ENCODE measurements around the gene DMRTB1.

DNA sequence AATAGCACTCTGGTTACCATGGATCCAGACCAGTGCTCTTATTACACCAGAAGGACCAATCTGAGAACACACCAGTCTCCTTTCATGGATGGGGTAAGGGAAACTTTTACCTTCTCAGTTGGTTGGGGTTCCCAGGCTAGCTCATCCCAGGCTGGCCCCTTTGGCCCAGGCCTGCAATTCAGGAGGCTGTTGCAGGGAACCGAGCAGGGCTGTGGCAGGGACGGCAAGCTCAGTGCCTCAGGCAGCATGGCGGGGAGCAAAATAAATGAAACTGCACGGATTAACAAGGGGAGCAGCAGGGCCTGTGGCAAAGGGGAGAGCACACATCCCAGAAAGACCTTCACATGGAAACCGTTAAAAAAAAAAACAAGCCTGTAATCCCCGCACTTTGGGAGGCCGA is 57.0 kb downstream of the DMRTB1 start:
- TF ChIP-seq CTCF (IDR thresholded peaks at IDR 0.05; ENCODE audit: poor library complexity, severe bottlenecking) (no peak), EP300 (conservative IDR thresholded peaks at IDR 0.05; ENCODE audit: poor library complexity, severe bottlenecking) (no peak), EZH2 (IDR thresholded peaks at IDR 0.05; ENCODE audit: borderline replicate concordance, insufficient read depth, low read length, poor library complexity, severe bottlenecking) (no peak)
